Measurements from ENCODE around the gene MYT1.
"Not testable (repeated sequence)": the region's sequence is repeated elsewhere in the genome, so short reads cannot be mapped to it uniquely, and the experiment has no call there.

Gene MYT1

GRCh38 chr20:64167676-64168075, 3.4 kb downstream of the MYT1 start:
- no peak for DNase-seq (ENCODE audit: low spot score)

GRCh38 chr20:64168381-64169090, 4.3 kb downstream of the MYT1 start:
- DNase-seq (ENCODE audit: low spot score), result no peak

- DNase-seq (ENCODE audit: low spot score), result no peak
Observed at GRCh38 chr20:64169091-64169560, 4.9 kb downstream of the MYT1 start.

DNA sequence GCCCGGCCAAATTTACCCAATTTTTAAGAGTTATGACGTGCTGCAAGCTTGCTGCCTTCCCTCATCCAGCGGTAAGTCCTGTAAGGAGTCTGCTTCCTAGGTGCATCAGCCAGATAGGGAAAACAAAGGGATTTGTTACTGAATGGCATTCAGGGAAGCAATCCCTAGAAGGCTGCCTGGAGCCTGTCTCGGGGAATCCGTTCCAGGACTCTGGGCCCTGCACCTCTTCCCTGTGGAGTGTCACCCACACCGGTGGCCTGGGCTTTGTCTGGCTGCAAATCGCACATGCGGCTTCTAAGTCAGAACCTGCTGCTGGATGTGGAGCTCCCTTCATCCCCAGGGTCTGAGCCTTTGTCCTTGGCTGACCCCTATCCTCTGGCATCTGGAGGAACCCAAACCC, 7.0 kb downstream of the MYT1 start:
- DNase-seq (ENCODE audit: low spot score), result no peak

DNA sequence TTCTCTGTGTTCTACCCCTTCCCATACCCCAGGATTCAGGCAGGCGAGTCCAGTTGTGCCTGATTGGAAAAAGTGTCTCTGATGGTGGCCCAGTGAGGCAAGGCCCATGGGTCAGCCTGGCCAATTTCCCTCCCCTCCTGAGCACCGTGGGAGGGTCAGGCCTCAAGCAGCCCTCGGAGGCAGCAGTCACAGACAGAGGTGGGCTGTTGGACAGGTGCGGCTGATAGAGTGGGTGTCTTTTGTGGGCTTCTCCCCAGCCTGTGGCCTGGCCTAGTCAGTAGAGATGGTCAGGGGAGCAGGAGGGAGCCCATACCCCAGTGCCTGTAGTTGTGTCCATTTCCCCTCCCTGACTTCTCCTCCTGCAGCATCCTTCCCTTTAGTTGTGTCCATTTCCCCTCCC, 8.9 kb downstream of the MYT1 start:
- no peak for DNase-seq (ENCODE audit: low spot score)

DNA sequence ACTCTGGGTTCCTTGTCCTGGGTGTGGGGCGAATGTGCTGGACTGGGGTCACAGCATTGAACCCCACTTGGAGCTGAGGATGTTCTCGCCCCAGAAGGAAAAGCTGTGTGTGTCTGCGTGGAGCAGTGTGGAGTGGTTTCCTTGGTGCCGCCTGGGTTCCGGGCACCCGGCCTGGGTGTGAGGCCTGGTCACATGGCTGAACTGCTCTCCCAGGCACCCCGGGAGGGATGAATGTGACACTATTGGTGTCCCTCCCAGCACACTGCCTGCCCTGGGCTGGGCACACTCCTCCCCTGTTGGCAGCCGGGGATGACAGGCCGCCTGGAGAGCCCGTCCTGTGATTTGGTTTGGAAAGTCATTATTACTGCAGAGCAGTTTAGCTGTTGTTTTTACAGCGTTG, 12.3 kb downstream of the MYT1 start:
- DNase-seq (ENCODE audit: low spot score), result peak; percentile 34

- DNase-seq (ENCODE audit: low spot score), result no peak
Observed at GRCh38 chr20:64176971-64177370, 12.7 kb downstream of the MYT1 start.

GRCh38 chr20:64177384-64177783, 13.1 kb downstream of the MYT1 start:
- no peak for DNase-seq (ENCODE audit: low spot score)

DNA sequence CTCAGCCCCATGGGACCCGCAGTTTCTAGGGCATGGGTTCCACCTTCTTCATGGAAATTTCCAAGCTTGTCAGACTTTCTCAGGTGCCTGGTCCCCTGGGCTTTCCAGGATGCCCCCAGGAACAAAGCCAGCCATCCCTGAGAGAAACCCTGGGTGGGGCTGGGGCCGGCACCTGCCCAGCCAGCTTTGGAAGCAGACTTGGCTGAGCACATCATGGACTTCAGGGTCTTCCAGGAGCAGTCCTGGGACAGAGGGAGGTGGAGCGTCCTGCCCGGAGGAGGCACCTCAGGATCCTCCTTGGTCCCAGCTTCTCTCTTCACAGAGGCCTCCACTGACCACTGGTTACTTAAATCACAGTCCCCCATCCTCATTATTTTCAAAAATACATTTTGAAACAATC, 13.5 kb downstream of the MYT1 start:
- DNase-seq (ENCODE audit: low spot score), result no peak

DNA sequence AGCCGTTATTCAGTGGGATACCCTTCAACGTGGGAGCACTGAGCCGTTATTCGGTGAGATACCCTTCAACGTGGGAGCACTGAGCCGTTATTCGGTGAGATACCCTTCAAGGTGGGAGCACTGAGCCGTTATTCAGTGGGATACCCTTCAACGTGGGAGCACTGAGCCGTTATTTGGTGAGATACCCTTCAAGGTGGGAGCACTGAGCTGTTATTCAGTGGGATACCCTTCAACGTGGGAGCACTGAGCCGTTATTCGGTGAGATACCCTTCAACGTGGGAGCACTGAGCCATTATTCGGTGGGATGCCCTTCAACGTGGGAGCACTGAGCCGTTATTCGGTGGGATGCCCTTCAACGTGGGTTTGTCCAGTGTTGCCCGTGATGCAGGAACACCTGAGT, 14.7 kb downstream of the MYT1 start:
- DNase-seq (ENCODE audit: low spot score), result not testable (repeated sequence)

- DNase-seq (ENCODE audit: low spot score), result no peak
Observed at GRCh38 chr20:64179805-64180204, 15.6 kb downstream of the MYT1 start.

DNA sequence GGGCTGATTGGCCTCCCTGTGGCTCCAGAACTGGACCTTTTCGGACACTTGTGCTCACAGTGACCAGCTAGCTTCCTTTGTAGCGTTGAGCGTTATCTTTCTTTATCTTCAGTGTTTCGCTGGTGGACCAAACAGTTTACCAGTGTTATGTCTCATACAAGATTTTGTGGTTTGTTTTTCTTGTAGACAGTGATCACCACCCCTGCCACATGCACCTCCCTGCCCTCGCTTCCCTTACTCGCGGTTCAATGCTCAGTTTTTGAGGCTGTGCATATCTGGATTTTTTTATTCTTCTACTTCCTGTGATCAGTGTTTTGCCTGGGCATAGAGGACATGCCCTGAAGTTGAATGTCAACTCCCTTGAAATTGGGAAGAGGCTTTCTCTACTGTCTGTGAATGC, 16.4 kb downstream of the MYT1 start:
- DNase-seq (ENCODE audit: low spot score), result no peak

GRCh38 chr20:64181391-64181790, 17.1 kb downstream of the MYT1 start:
- no peak for DNase-seq (ENCODE audit: low spot score)

DNA sequence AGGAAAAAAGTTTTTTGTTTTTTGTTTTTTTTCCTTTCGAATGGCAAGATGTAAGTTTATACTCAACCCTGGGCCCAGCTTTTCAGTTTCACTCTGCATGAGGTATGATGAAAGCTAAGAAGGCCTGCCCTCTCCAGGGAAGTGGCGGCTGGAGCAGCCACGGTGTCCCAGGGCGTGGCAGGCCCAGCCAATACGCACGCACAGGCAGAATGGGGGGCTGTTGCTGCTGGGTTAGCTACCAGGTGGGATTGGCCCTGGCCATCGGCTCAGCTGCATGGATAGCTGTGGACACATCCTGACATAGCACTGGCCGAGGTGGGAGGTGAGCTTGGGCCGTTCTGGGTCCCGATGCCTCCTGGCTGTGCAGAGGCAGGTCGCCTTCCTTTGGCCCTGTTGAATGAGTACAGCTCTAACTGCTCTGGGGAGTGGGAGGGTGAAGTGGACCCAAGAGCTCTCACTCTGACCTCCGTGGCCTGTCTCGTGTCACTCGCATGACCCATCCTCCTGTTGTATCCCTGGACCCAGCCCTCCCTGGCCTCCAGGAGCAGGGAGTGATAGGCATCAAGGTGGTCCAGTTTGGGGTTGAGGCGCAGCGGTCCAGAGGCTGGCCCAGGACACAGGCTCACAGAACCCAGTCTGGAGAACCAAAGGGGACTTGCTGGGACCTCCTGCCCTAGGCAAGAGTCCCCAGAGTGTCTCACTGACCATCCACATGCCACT, 18.1 kb downstream of the MYT1 start:
- DNase-seq (ENCODE audit: low spot score), result no peak

DNA sequence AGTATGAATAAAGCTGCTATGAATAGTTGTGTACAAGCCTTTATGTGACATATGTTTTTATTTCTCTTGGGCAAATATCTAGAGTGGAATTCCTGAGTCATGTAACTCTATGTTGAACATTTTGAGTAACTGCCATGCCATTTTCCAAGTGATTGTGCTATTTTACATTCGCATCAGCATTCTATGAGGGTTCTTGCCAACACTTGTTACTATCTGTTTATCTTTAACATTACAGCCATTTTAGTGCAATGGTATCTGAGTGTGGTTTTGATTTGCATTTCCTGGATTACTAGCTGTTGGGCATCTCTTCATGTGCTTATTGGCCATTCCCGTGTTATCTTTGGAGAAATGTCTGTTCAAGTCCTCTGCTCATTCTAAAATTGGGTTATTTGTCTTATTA, 19.1 kb downstream of the MYT1 start:
- no peak for DNase-seq (ENCODE audit: low spot score)

DNA sequence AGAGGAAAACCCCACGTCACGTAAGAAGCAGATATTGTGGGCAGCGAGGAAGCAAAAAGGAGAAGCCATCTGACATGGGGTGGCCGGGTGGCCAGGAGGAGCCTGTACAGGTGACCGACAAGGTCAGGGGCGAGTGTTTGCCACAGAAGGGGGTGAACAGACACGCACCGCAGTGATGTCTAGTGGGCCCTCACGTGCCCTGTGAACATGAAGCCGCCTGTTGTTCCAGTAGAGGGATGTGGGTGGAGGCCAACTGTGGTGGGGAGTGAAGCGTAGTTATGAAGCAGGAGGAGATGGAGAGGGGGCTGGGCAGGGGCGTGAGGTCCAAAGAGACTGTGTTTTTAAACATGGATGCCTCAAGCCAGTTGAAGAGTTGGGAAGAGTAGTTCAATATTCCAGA, 20.5 kb downstream of the MYT1 start:
- no peak for DNase-seq (ENCODE audit: low spot score)

DNA sequence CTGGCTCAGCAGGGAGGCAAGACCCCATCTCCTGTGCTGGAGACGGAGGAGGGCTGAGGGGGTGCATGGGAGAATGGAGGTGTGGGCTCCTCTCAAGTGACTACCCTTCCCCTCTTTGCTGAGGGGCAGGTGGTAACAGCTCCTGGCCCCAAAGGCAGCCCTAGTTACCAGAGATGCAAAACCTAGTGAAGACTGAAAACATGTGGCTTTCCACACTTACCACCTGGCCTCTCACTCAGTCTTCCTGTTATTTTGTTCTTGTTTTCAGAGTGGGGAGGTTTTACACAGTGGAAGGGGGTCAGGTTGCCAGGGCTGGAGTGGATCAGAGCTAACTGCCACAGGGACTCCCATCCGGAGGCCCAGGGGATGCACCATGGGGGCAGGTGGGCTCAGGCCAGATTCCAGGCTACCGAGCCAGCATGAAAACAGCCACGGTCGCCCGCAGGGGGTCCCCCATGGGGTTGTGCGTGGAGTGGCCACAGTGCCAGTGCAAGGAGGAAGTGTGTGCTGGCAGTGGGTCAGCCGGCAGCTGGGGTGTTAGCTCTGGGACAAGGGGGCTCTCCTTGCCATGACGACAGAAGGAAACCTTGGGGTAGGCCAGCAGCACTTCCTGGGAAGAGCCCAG, 21.1 kb downstream of the MYT1 start:
- no peak for DNase-seq (ENCODE audit: low spot score)

- no peak for DNase-seq (ENCODE audit: low spot score)
Observed at GRCh38 chr20:64186071-64186598, 21.9 kb downstream of the MYT1 start.

GRCh38 chr20:64187213-64187612, 23.0 kb downstream of the MYT1 start:
- DNase-seq (ENCODE audit: low spot score), result not testable (repeated sequence)

DNA sequence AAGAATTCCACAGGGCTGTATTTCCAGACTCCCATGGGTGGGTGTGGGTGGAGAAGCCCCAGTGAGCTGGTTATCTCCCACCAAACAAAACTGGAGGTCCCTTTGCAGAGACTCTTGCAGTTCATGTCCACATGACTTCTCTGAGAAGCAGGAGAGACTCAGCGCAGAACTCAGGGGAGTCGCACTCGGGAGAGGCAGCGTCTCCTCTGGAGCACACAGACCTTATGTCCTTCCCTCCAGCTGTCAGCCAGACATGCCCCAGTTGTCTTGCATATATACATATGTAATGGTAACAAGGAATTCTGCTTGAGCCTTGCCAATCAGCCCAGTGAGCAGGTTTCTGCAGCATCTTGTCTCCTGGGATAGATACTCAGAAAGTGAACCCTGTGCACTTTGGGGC, 23.8 kb downstream of the MYT1 start:
- DNase-seq (ENCODE audit: low spot score), result no peak

GRCh38 chr20:64188682-64189529, 24.7 kb downstream of the MYT1 start:
- DNase-seq (ENCODE audit: low spot score), result no peak

GRCh38 chr20:64189530-64189966, 25.3 kb downstream of the MYT1 start:
- no peak for DNase-seq (ENCODE audit: low spot score)

All from putamen (tissue), 1 donor.